Measurements from ENCODE around the gene CHRM5. TPM values are rescaled to one million over a fixed set of nuclear protein-coding genes. Genes with fewer than 3 reads are reported as not detected.

The CHRM5 gene
- total RNA-seq (2021; ENCODE audit: unreplicated experiment): not detected
- polyA plus RNA-seq (2012): not detected in 2 replicates
- percentile 19 among the genes with signal in this experiment for Bru-seq, nascent RNA
- BruChase-seq, experiment 1, labeled RNA remaining after a 6-hour chase: percentile 7 among the genes with signal in this experiment
- BruChase-seq, experiment 2, labeled RNA remaining after a 2-hour chase: percentile 4 among the genes with signal in this experiment
- long read RNA-seq: 0 reads

- Histone ChIP-seq H3K4me1 (ENCODE audit: control insufficient read depth in 1 of 2, insufficient read depth in 2 of 2, low read length in 2 of 2) (no peaks in the 10 kb centered on the region), H3K9me2 (ENCODE audit: insufficient read depth) (no peaks in the 10 kb centered on the region), H4K20me1 (ENCODE audit: insufficient read depth) (no peaks in the 10 kb centered on the region), H3K27ac (ENCODE audit: low read depth, low read length) (no peak within 1 kb of the TSS), H3K4me2 (ENCODE audit: low read length) (no peak within 1 kb of the TSS), H3K27me3 (ENCODE audit: insufficient read depth, low read length) (no peaks in the 10 kb centered on the region), H3K9ac (ENCODE audit: low read length) (no peak within 1 kb of the TSS), H3K36me3 (ENCODE audit: control insufficient read depth in 1 of 2, insufficient read depth in 2 of 2, low read length in 2 of 2) (no peaks in the 10 kb centered on the region), H3K79me2 (ENCODE audit: insufficient read depth, low read length) (no peaks in the 10 kb centered on the region), H3K9me3 (ENCODE audit: control insufficient read depth in 1 of 2, insufficient read depth in 1 of 2, low read depth in 1 of 2, low read length in 2 of 2) (no peaks in the 10 kb centered on the region), H2AFZ (ENCODE audit: low read depth, low read length, poor library complexity, severe bottlenecking) (no peak within 1 kb of the TSS), H3K4me3 (replicated peaks in 1 of 2; ENCODE audit: low read depth in 1 of 2, low read length in 2 of 2) (no peak within 1 kb of the TSS)
- no TSS peak for BruUV-seq (replicated peaks)
- ChIA-PET POLR2A (interaction anchor here (0.6 kb wide), 2 partner anchors 256 to 1041 kb away, joined by 3 read pairs; no protein-coding TSS in a partner anchor), CTCF (interaction anchor here (1.0 to 1.6 kb wide), 2 partner anchors 231 to 238 kb away, joined by 3 to 7 read pairs; no protein-coding TSS in a partner anchor), RAD21 (ENCODE audit: low non-redundant PET in 1 of 2, low total read pairs in 2 of 2, uncharacterized antibody in 2 of 2, unreplicated experiment in 2 of 2) (no interaction called here)
- intact Hi-C loops (cut with micrococcal nuclease): no loop called here
- DNase-seq (ENCODE audit: low read depth, low spot score) (no peak), ATAC-seq (no peak)
- TF ChIP-seq EGR1 (IDR thresholded peaks at IDR 0.05; ENCODE audit: low read depth) (no peak), POLR2A (IDR thresholded peaks at IDR 0.05; ENCODE audit: borderline replicate concordance, extremely low read depth, insufficient read depth, insufficient read length) (no peak), ATF3 (IDR thresholded peaks at IDR 0.05) (no peak), SRF (IDR thresholded peaks at IDR 0.05; ENCODE audit: low read depth) (no peak)
These were observed at the start of gene CHRM5 for GRCh38 chr15:33968224-33968623. TSS of gene CHRM5 (plus strand) at chr15:33968497. CDS start at chr15:34062718, 94,221 bp downstream.

GRCh38 chr15:33923446-33923845 is 44.9 kb upstream of the CHRM5 start:
- Histone ChIP-seq H3K4me1 (ENCODE audit: control insufficient read depth in 1 of 2, insufficient read depth in 2 of 2, low read length in 2 of 2) (no peaks in the 10 kb centered on the region), H4K20me1 (ENCODE audit: insufficient read depth) (no peaks in the 10 kb centered on the region), H3K9me3 (ENCODE audit: control insufficient read depth in 1 of 2, insufficient read depth in 1 of 2, low read depth in 1 of 2, low read length in 2 of 2) (no peaks in the 10 kb centered on the region), H3K36me3 (ENCODE audit: control insufficient read depth in 1 of 2, insufficient read depth in 2 of 2, low read length in 2 of 2) (no peaks in the 10 kb centered on the region), H3K4me3 (replicated peaks in 1 of 2; ENCODE audit: low read depth in 1 of 2, low read length in 2 of 2) (no peak overlapping the region), H3K27ac (ENCODE audit: low read depth, low read length) (no peak overlapping the region), H3K4me2 (ENCODE audit: low read length) (no peak overlapping the region), H3K9ac (ENCODE audit: low read length) (no peak overlapping the region), H2AFZ (ENCODE audit: low read depth, low read length, poor library complexity, severe bottlenecking) (no peak overlapping the region), H3K27me3 (ENCODE audit: insufficient read depth, low read length) (no peaks in the 10 kb centered on the region), H3K9me2 (ENCODE audit: insufficient read depth) (no peaks in the 10 kb centered on the region), H3K79me2 (ENCODE audit: insufficient read depth, low read length) (no peaks in the 10 kb centered on the region)
- ChIA-PET POLR2A (no interaction called here), RAD21 (ENCODE audit: low non-redundant PET in 1 of 2, low total read pairs in 2 of 2, uncharacterized antibody in 2 of 2, unreplicated experiment in 2 of 2) (no interaction called here), CTCF (no interaction called here)
- intact Hi-C loops (cut with micrococcal nuclease): no loop called here
- ATAC-seq: no peak
- no TSS peak for BruUV-seq (replicated peaks)
- no peak for DNase-seq (ENCODE audit: low read depth, low spot score)
- TF ChIP-seq REST (IDR thresholded peaks at IDR 0.05; ENCODE audit: low read depth) (no peak), EGR1 (IDR thresholded peaks at IDR 0.05; ENCODE audit: low read depth) (no peak), SIN3A (IDR thresholded peaks at IDR 0.05; ENCODE audit: low read depth) (no peak), ZFX (IDR thresholded peaks at IDR 0.05) (no peak), SP1 (IDR thresholded peaks at IDR 0.05; ENCODE audit: low read depth) (no peak), YY1 (IDR thresholded peaks at IDR 0.05; ENCODE audit: extremely low read depth, insufficient replicate concordance, low read depth, low read length) (no peak), JUND (IDR thresholded peaks at IDR 0.05) (no peak), RAD21 (IDR thresholded peaks at IDR 0.05; ENCODE audit: low read depth) (no peak), FOSL1 (IDR thresholded peaks at IDR 0.05; ENCODE audit: low read depth) (no peak), CBX3 (IDR thresholded peaks at IDR 0.05; ENCODE audit: low read depth) (no peak), TCF7L2 (IDR thresholded peaks at IDR 0.05; ENCODE audit: borderline replicate concordance, extremely low read depth, insufficient read depth, insufficient read length) (no peak), CTCF (IDR thresholded peaks at IDR 0.05 in 2 of 3, conservative IDR thresholded peaks at IDR 0.05 in 1 of 3; ENCODE audit: borderline replicate concordance in 1 of 3, insufficient read depth in 1 of 3, low read depth in 2 of 3, low read length in 2 of 3) (no peak), POLR2A (IDR thresholded peaks at IDR 0.05; ENCODE audit: borderline replicate concordance, extremely low read depth, insufficient read depth, insufficient read length) (no peak)
